GM21515 (cell line): ENCODE measurements around the gene CD151.

Experiments used
- ATAC-seq: cut with Tn5 transposase; IDR thresholded peaks from one replicate; pipeline ENCODE4 v1.9.1; 2021; ENCODE audit not compliant: unreplicated experiment

The CD151 gene

DNA sequence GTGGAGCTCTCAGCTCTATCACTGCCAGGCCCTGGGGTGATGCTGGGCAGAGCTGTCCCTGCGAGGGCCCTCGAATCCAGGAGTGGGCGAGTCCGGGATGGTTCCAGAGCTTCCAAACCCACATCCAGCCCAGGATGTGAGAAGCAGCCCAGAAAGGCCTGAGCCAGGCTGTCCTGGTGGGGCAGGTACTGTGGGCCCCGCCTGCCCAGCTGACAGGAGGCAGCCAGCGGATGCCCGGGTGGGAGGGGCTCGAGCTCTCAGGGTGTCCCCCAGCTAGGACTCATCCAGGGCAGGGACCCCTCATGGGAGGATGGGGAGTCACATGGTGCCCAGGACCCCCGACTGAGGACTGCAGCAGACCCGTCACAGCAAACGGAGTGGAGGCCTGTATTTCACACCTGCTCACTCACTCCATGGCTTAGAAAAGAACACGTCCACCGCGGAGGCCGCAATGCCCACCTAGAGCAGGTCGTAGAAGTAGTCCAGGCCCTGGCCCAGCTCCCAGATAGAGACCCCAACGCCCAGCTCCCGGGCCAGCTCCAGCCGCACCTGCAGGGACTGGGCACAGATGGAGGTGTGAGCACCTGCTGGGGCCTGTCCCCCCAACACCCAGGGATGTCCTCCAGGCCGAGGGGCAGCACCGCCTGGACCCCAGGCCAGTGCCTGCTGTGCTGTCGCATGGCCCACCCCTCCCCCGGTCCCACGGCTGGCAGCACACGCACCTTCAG lies 36.8 kb downstream of the CD151 start:
- ATAC-seq: no peak

DNA sequence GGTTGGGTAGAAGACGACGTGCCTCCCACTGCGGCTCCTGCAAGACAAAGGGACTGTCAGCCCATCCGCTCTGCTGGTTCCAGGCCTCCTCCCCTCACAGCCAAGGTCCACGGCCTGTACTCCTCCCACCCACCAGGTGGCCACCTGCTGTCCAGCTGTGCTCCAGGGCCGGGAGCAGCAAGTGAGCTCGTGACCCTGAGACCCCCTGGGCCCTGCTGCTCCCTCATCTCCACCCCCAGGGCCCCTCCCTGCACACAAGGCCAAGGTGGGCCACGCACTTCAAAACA lies 37.3 kb downstream of the CD151 start:
- ATAC-seq: no peak

DNA sequence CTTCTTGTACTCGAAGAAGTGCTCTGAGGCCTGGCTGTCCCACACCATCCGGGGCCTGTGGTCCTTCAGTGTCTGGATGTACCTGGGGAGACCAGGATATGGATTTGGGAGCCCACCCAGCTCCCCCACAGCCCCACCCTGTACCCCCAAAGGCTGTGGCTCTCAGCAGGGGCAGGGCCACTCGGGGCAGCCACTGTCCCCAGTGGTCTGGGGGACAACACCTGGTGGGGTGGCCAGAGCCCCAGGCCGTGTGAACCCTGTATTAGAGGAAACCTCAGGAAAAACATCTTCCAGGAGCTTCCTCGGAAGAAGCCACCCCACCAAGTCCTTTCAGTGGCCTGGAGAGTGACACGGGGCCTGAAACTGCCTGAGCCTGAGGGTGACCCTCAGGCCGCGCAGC lies 37.7 kb downstream of the CD151 start:
- no peak for ATAC-seq

DNA sequence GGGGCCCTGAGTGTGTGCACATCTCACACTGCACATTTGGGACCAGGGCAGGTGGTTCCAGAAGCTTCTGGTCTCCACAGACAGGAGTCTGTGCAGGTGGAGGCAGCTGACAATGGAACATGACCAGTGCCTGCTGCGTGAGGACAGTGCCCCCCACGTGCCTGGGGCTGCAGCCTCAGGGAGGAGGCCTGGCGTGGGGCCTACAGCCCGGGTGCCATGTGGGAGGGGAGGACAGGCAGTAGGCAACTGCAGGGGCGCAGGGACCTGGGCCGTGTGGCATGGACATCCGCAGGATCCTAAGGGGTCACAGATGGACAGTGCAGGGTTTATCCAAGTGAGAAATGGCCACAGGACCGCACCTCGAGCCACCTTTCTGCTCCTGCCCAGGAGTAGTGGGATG lies 38.7 kb downstream of the CD151 start:
- no peak for ATAC-seq

DNA sequence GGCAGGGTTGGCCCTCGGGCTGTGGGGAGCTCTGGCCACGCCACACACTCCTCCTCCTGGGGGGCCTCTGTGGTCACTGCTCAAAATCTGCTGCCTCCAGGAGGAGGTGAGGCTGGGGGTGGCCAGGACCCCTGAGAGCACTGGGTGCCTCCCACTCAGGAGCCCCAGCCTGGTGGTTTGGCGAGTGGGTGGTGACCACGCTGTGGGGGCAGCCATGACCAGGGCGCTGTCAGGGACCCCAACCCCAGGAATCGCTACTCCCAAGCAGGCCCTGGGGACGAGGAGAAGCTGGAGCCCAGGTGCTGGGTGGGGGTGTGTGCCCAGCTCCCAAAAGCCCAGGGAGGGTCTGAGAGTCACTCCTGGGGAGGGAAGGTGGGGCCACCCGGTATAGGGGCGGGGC lies 40.0 kb downstream of the CD151 start:
- no peak for ATAC-seq

DNA sequence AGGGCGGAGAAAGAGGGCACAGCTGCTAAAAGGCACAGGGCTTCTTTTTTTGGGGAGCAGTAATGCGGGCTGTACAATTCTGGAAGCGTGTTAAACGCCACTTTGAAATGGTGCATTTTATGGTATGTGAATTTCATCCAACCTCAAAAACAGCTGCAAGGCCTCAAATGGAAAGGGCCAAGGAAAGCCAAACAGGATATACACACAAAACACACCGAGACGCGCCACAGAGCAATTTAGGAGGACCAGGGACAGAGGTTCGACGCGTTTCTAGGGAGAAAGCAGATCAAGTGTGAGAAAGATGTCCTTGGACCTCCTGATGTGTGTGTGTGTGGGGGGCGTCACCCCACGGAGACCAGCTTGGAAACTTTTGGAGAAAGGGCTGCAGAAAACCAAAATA lies 41.0 kb downstream of the CD151 start:
- no peak for ATAC-seq

DNA sequence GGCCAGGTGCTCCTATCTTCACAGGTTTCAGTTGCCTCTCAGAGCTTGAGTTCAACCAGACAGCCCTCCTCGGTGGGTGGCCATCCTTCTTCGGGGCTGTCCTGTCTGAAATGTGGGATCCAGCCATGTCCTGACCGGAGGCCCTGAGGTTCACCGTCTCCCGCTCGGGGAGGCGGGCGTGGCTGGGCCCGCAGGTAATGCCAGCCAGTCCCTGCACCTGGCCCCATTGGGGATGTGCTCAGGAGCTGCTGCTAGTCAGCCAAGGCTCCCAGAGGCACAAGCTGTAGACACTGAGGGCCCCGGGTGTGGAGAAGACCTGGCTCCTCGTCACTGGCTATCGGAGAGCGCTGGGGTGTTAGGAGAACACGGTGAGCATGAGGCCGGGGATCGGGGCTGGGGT lies 42.5 kb downstream of the CD151 start:
- ATAC-seq: no peak

DNA sequence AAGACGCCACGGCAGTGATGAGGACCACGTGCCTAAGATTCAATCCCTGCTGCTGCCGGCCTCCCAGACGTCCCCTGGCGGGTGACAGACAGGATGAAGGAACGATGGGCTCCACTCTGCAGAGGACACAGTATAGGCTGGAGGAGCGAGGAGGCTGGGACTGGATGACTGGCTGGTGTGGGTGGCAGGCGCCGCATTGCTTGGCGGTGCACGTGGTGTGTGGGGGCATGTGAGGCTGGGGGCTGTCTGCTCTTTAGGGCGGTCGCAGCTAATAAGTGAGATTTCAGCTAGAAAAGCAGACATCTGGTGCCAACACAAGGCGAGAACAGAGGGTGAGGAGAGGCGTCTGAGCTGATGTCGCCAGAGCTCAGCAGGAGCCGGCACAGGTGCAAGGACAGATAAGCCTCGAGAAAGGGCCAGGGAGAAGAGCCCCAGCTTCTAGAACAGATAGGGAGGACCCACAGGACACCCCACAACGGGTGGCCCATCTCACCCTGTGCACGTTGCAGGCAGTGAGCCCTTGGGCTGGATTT lies 43.1 kb downstream of the CD151 start:
- no peak for ATAC-seq

DNA sequence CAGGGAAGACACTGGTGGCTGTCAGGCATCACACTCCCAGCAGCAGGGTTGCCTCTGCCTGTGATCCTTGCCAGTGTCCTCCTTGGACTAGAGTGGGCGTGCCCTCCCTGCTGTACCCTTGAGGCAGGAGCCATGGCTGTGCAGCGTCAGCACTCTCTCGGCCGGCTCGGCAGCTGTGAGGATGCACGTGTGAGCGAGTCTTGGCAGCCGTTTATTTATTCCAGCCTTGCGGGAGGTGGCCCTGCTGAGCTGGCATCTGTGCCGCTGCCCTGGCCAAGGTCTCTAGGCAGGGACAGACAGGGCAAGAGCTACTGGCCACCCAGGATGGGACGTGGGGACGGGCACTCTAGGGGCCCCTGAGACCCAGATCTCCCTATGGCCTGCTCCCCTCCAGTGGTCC lies 43.8 kb downstream of the CD151 start:
- ATAC-seq: no peak

DNA sequence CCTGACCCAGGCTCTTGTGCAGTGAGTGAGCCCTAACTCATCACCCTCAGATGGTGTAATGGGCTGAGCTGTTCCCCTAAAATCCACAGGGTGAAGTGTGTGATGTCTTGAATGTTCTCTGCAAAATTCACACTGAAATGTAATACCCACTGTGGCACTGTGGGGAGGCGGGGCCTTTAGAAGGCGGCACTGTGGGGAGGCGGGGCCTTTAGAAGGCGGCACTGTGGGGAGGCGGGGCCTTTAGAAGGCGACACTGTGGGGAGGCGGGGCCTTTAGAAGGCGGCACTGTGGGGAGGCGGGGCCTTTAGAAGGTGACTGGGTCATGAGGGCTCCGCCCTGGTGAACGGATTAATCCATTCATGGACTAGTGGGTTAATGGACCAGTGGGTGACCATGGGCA lies 44.8 kb downstream of the CD151 start:
- no peak for ATAC-seq

DNA sequence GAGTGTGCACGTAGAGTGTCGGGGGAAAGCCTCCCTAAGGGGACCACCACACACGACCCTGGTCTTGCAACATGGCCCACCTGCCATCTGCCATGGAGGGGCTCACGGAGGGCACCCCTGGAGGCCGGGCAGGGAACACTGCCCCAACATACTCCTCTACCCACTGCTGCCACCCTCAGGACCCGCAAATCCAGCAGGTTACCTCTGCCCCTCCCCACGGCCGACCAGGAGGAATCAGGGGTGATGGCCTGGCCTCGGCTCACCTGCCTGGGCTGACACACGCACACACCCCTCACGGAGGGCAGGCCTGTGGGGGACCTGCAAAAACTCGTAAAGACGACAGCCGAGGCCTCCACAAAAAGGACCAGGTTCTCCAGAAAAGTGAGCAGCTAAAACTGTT lies 47.7 kb downstream of the CD151 start:
- no peak for ATAC-seq

DNA sequence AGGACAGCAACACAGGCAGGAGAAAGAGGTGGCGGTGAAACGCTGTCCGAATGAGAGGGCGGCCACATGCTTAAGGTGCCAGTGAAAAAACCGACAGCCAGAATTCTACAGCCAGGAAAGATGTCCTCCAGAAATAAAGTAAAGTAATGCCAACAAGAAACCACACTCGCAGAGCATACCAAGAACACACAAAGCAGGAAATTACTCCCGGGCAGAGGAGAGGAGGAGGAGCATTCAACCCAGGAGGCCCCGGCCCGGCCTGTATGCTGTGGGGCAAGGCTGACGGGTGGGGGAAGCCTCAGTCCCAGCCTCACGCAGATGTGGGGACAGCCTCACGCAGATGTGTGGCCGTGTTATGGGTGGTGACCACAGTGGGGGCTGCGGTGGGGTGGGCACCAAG lies 49.8 kb downstream of the CD151 start:
- ATAC-seq: no peak

DNA sequence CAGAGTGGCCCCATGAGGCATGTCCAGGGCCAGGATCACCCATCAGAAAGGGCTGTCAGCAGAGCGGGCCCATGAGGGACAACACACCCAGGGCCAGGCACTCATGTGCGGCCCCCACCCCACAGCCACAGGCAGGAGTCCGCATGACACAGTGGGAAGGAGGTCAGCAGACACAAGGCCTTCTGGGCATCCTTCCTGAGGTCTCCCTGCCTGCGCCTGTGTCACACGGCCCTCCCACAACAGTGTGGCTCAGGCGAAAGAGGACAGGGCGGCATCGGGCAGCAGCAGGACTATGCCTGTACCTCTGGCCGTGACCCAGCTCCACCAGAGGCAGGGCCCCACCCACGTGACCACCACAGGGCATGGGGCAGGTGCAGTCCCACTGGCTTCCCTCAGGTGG lies 50.8 kb downstream of the CD151 start:
- ATAC-seq: no peak

DNA sequence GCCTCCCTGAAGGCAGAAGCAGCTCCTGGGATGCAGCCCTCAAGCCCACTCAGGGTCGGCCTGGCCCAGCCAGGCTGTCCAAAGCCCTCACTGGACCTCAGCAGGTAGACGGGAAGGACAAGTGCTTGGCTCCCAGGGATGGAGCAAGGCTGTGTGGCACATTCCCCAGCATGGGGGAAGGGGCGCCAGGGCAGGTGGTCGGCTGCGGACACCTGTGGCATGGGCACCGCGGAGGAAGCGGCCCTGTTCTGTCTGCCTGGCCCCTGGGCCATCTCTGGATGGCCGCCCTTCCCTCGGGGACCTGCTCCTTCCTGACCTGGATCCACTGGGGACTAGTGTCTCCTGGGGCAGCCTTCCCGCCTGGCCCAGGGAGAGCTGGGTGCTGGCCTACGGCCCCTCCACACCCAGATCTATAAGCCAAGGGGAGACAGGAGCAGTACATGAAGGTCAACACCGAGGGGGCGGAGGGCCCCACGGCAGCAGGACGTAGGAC lies 51.9 kb downstream of the CD151 start:
- no peak for ATAC-seq

DNA sequence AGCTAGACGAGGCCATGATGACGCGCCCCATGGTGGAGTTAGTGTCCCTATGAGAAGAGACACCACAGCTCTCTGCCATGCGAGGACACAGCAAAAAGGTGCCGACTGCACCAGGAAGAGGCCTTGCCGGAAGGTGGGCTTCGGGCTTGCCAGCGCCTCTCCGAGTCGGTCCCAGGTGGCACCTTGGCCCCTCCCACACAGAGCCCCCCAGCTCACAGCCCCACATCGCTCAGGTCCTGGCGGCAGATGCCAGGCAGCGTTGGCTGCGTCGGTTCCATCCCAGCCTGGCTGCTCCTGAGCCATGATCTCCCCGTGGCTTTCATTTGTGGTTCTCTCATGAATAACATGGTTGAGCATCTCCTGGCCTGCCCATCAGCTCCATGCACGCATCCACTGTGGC lies 53.8 kb downstream of the CD151 start:
- ATAC-seq: no peak

DNA sequence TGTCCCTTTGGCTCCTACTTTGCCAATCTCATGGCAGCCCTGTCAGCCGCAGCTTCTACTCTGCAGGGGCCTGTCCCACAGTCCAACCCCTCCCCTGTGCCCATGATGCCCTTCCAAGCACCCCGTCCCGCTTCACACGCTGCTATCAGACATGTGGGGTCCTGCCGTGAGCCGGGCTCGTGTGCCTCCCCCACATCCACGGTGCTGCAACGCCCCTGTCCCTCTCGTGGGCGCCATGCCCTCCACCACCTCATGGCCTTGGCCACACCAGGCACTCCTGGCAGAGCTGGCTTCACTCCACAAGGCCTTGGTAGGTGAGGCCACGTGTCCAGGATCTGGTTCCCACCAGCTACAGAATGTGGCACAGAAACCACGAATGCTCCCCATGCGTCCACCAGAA lies 54.8 kb downstream of the CD151 start:
- ATAC-seq: no peak
